Brain microvascular endothelial cell (primary cell): ENCODE results near the gene IGF1R.

ENCODE experiments used
- DNase-seq: peaks from one replicate; pipeline ENCODE4 v3.0.0-alpha.2; 2020
- H3K27ac ChIP-seq: fragments of 250-450 bp; sonication (Bioruptor Pico); 2 replicates; pipeline ENCODE4 v1.5.1; 2020; ENCODE audit warnings: mild to moderate bottlenecking, moderate library complexity
- H3K27me3 ChIP-seq: fragments of 250-450 bp; sonication (Bioruptor Pico); replicated peaks from 2 replicates; pipeline ENCODE4 v1.5.1; 2020; ENCODE audit warnings: mild to moderate bottlenecking
- H3K36me3 ChIP-seq: fragments of 250-450 bp; sonication (Bioruptor Pico); replicated peaks from 2 replicates; pipeline ENCODE4 v1.5.1; 2020; ENCODE audit warnings: mild to moderate bottlenecking
- H3K4me3 ChIP-seq: 2 replicates; pipeline ENCODE4 v1.5.1; 2011; ENCODE audit warnings: low read depth, mild to moderate bottlenecking, control low read depth, low read length, moderate library complexity
- in situ Hi-C: cut with HindIII; loops from 2 replicates; pipeline ENCODE4 v1.10.0; 2017; ENCODE audit warnings: low sequenced_read_pairs, low pct_ligation_motif_present
- TF ChIP-seq, protein P1 (sequence below): IDR thresholded peaks from 2 replicates; pipeline ENCODE4 v1.5.1; 2011; ENCODE audit warnings: low read depth, mild to moderate bottlenecking, moderate library complexity, low read length, control low read depth, inconsistent platforms; ENCODE audit errors: missing control alignments

IGF1R gene

DNA sequence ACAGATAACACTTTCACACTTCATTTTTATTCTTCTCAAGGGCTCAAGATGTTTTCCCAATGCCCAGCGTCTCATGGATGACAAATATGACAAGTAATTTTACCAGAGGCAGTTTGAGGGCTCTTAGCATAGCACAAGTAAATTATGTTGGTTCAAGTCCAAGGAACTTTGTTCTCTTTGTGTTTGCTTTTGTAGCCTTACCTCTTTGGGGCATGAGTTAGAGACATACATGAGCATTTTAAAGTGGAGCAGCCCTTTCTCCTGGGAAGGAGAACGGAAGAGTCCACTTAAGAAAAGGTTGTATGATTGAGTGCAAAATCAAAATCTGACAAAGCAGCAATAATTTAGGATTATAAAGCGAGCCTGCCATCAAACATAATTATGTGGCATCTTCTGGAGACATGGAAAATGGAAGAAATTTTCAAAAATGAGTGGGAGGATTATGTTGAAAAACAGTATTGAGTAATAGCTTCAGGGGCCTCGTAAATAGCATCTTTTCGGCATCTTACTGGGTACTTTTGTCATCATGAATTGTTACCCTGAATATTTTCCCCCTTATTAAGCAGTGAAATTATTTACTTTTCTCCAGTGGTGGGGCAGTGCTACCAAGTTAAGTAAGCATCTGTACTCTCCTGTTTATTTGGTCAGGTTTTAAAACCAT, 293.4 kb downstream of the IGF1R start:
- in situ Hi-C loops: no loop called here
- Histone ChIP-seq H3K27ac (no peak overlapping the region), H3K36me3 (peaks cover 51% of the 10 kb centered on the region), H3K4me3 (no peak overlapping the region), H3K27me3 (no peaks in the 10 kb centered on the region)
- TF ChIP-seq, protein P1, sequence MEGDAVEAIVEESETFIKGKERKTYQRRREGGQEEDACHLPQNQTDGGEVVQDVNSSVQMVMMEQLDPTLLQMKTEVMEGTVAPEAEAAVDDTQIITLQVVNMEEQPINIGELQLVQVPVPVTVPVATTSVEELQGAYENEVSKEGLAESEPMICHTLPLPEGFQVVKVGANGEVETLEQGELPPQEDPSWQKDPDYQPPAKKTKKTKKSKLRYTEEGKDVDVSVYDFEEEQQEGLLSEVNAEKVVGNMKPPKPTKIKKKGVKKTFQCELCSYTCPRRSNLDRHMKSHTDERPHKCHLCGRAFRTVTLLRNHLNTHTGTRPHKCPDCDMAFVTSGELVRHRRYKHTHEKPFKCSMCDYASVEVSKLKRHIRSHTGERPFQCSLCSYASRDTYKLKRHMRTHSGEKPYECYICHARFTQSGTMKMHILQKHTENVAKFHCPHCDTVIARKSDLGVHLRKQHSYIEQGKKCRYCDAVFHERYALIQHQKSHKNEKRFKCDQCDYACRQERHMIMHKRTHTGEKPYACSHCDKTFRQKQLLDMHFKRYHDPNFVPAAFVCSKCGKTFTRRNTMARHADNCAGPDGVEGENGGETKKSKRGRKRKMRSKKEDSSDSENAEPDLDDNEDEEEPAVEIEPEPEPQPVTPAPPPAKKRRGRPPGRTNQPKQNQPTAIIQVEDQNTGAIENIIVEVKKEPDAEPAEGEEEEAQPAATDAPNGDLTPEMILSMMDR: no peak
- DNase-seq: no peak

DNA sequence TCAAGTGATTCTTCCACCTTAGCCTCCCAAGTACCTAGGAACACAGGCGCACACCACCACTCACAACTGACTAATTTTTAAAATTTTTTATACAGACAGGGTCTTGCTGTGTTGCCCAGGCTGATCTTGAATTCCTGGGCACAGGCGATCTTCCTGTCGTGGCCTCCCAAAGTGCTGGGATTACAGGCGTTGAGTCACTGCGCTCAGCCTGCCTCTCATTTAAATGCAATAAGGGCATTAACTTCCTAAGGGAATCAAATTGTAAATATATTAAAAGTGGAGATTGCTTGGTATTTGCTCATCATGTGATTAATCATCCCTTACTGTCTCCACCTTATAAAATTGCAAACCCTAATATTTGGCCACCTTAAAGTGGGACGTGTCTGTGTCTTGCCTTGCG, 294.1 kb downstream of the IGF1R start:
- no peak for DNase-seq
- H3K4me3 ChIP-seq: no peak overlapping the region
- H3K36me3 ChIP-seq: peaks cover 49% of the 10 kb centered on the region
- in situ Hi-C loops: no loop called here
- no peaks in the 10 kb centered on the region for H3K27me3 ChIP-seq
- no peak overlapping the region for H3K27ac ChIP-seq
- TF ChIP-seq, protein P1: no peak

DNA sequence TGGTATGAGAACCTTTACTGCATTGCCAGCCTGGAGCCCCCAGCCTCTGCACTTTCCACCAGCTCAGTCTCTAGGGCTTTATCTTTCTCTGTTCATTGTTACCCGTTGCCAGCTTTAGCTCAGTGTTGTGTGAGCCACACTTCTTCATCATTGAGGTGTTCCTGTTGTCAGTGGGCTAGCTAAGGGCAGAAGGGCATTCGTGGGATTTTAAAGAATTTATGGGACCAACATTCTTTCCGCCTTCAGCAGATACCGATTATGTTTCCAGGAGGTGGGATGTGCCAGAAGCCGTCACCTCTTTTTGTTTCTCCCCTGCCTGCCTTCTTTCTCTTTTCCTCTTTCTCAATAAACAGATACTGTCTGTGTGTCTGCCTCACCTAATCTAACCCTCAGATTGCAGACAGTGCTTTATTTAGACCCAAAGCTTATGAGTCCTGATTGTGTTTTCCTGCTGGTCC, 294.7 kb downstream of the IGF1R start:
- in situ Hi-C loops: no loop called here
- peaks cover 48% of the 10 kb centered on the region for H3K36me3 ChIP-seq
- TF ChIP-seq, protein P1: no peak

DNA sequence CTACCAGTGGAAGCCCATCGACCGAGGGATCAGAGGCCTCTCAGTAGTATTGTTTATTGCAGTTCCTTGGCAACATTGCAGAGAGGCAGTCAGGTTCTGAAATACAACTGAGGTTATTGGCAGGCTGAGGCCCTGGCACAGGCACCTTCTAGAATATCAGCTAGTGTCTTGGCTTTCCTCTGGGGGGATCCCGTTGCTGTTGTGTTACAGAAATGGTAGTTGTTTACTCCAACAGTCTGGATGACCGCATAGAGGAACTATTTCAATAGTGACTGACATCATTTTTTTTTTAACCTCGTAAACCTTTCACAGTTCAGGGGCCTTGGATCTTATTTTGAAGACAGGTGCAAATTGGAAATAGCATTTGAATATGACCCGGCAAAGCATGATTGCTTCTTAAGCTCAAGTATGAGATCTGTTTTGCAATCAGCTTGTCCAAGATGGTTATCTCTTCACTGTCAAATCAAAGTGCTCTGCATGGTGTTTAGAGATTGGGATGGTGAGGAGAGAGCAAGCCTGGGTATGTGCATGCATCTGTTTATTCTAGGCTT, 295.3 kb downstream of the IGF1R start:
- TF ChIP-seq, protein P1: no peak
- Histone ChIP-seq H3K4me3 (no peak overlapping the region), H3K36me3 (peaks cover 54% of the 10 kb centered on the region), H3K27ac (no peak overlapping the region), H3K27me3 (no peaks in the 10 kb centered on the region)
- in situ Hi-C loops: no loop called here
- DNase-seq: no peak

More for the DNA sequence above, 294.7 kb downstream of the IGF1R start:
- H3K27me3 ChIP-seq: no peaks in the 10 kb centered on the region
- H3K27ac ChIP-seq: no peak overlapping the region
- DNase-seq: no peak
- no peak overlapping the region for H3K4me3 ChIP-seq

DNA sequence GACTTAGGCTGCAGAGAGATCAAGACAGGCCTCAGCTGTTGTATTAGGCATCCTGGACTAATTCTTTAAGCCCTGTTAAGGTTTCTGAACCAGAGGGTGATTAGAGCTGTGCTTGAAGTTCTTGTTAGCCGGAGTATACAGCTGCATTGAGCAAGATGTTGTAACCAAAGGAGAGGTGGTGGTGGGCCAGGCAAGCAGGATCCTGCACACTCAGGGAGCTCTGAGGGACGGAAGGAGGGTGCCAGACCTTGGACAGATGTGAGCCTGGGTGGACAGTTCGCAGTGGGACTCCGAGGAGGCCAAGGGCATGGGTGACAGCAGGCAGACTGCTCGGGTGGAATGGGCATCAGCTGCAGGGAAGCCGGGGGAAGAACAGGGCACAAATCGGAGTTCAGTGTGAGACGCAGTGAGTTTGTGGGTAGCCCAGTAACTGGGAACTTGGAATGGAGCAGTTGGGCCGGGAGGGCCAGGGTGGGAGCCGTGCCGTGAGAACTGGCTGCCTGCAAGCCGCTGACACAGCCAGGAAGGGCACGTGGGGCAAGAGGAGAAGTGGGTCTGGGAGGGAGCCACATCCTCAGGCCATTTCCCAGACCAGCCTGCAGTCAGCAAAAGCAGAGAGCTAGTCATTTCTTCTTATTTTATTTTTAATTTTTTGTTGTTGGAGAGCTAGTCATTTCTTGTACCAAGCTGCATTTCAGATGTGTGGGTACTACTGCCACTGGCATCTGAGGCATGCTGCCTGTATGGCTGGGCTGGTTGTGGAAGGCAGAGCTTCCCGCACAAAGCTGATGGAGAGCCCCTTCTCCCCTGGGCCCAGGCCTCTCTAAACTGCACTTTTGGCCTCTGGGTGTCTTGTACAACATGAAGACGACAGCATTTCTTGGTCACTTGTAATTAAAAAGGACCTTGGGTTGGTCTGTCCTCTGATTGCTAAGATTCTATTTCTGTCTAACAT, 298.2 kb downstream of the IGF1R start:
- Histone ChIP-seq H3K27me3 (no peaks in the 10 kb centered on the region), H3K4me3 (no peak overlapping the region), H3K27ac (no peak overlapping the region), H3K36me3 (peaks cover 48% of the 10 kb centered on the region)
- peak; percentile 14 for DNase-seq
- in situ Hi-C loops: no loop called here
- TF ChIP-seq, protein P1: no peak
